ENCODE measurements around the gene SASH1.
"Not testable (repeated sequence)": the region's sequence is repeated elsewhere in the genome, so short reads cannot be mapped to it uniquely, and the experiment has no call there.

The SASH1 gene

GRCh38 chr6:148347441-148348054 is 4.9 kb downstream of the SASH1 start:
- no peaks in the 10 kb centered on the region for H3K9me3 ChIP-seq (ENCODE audit: control insufficient read depth in 1 of 2, low read length in 2 of 2)
- no peaks in the 10 kb centered on the region for H3K27me3 ChIP-seq (ENCODE audit: low read depth, low read length)
- H3K4me1 ChIP-seq (ENCODE audit: control insufficient read depth in 1 of 2, insufficient read depth in 2 of 2, low read length in 2 of 2) = peaks cover 0 to 8% of the 10 kb centered on the region in 2 donors
- no peak overlapping the region for H3K4me3 ChIP-seq (ENCODE audit: low read depth in 1 of 2, low read length in 2 of 2)
- no peak overlapping the region for H3K27ac ChIP-seq (ENCODE audit: low read length)
- no peaks in the 10 kb centered on the region for H3K36me3 ChIP-seq (ENCODE audit: control insufficient read depth in 1 of 2, insufficient read depth in 2 of 2, low read length in 2 of 2)

- Histone ChIP-seq H3K4me1 (ENCODE audit: control insufficient read depth in 1 of 2, insufficient read depth in 2 of 2, low read length in 2 of 2) (peaks cover 0 to 8% of the 10 kb centered on the region in 2 donors), H3K9me3 (ENCODE audit: control insufficient read depth in 1 of 2, low read length in 2 of 2) (no peaks in the 10 kb centered on the region), H3K36me3 (ENCODE audit: control insufficient read depth in 1 of 2, insufficient read depth in 2 of 2, low read length in 2 of 2) (no peaks in the 10 kb centered on the region), H3K4me3 (ENCODE audit: low read depth in 1 of 2, low read length in 2 of 2) (no peak overlapping the region), H3K27me3 (ENCODE audit: low read depth, low read length) (no peaks in the 10 kb centered on the region), H3K27ac (ENCODE audit: low read length) (no peak overlapping the region)
Observed at GRCh38 chr6:148348335-148348734, 5.7 kb downstream of the SASH1 start.

- no peaks in the 10 kb centered on the region for H3K27me3 ChIP-seq (ENCODE audit: low read depth, low read length)
- no peak overlapping the region for H3K27ac ChIP-seq (ENCODE audit: low read length)
- no peaks in the 10 kb centered on the region for H3K36me3 ChIP-seq (ENCODE audit: control insufficient read depth in 1 of 2, insufficient read depth in 2 of 2, low read length in 2 of 2)
- H3K9me3 ChIP-seq (ENCODE audit: control insufficient read depth in 1 of 2, low read length in 2 of 2) = no peaks in the 10 kb centered on the region
- H3K4me3 ChIP-seq (ENCODE audit: low read depth in 1 of 2, low read length in 2 of 2) = no peak overlapping the region
- peaks cover 0 to 8% of the 10 kb centered on the region in 2 donors for H3K4me1 ChIP-seq (ENCODE audit: control insufficient read depth in 1 of 2, insufficient read depth in 2 of 2, low read length in 2 of 2)
Observed at GRCh38 chr6:148348778-148349177, 6.1 kb downstream of the SASH1 start.

GRCh38 chr6:148349466-148349865 is 6.8 kb downstream of the SASH1 start:
- Histone ChIP-seq H3K27ac (ENCODE audit: low read length) (no peak overlapping the region), H3K9me3 (ENCODE audit: control insufficient read depth in 1 of 2, low read length in 2 of 2) (no peaks in the 10 kb centered on the region)

GRCh38 chr6:148351309-148351708 is 8.7 kb downstream of the SASH1 start:
- no peaks in the 10 kb centered on the region for H3K27me3 ChIP-seq (ENCODE audit: low read depth, low read length)
- no peaks in the 10 kb centered on the region for H3K36me3 ChIP-seq (ENCODE audit: control insufficient read depth in 1 of 2, insufficient read depth in 2 of 2, low read length in 2 of 2)
- H3K27ac ChIP-seq (ENCODE audit: low read length) = no peak overlapping the region
- no peak overlapping the region for H3K4me3 ChIP-seq (ENCODE audit: low read depth in 1 of 2, low read length in 2 of 2)
- H3K9me3 ChIP-seq (ENCODE audit: control insufficient read depth in 1 of 2, low read length in 2 of 2) = no peaks in the 10 kb centered on the region
- peaks cover 0 to 8% of the 10 kb centered on the region in 2 donors for H3K4me1 ChIP-seq (ENCODE audit: control insufficient read depth in 1 of 2, insufficient read depth in 2 of 2, low read length in 2 of 2)

More at GRCh38 chr6:148349466-148349865, 6.8 kb downstream of the SASH1 start:
- Histone ChIP-seq H3K4me3 (ENCODE audit: low read depth in 1 of 2, low read length in 2 of 2) (no peak overlapping the region), H3K4me1 (ENCODE audit: control insufficient read depth in 1 of 2, insufficient read depth in 2 of 2, low read length in 2 of 2) (peaks cover 0 to 8% of the 10 kb centered on the region in 2 donors), H3K36me3 (ENCODE audit: control insufficient read depth in 1 of 2, insufficient read depth in 2 of 2, low read length in 2 of 2) (no peaks in the 10 kb centered on the region), H3K27me3 (ENCODE audit: low read depth, low read length) (no peaks in the 10 kb centered on the region)

GRCh38 chr6:148352421-148352820 is 9.8 kb downstream of the SASH1 start:
- H3K27me3 ChIP-seq (ENCODE audit: low read depth, low read length); H3K27ac ChIP-seq (ENCODE audit: low read length); H3K4me3 ChIP-seq (ENCODE audit: low read depth in 1 of 2, low read length in 2 of 2); H3K9me3 ChIP-seq (ENCODE audit: control insufficient read depth in 1 of 2, low read length in 2 of 2); H3K36me3 ChIP-seq (ENCODE audit: control insufficient read depth in 1 of 2, insufficient read depth in 2 of 2, low read length in 2 of 2); H3K4me1 ChIP-seq (ENCODE audit: control insufficient read depth in 1 of 2, insufficient read depth in 2 of 2, low read length in 2 of 2): not testable (repeated sequence)

GRCh38 chr6:148358196-148358785 is 15.7 kb downstream of the SASH1 start:
- no peaks in the 10 kb centered on the region for H3K27me3 ChIP-seq (ENCODE audit: low read depth, low read length)
- H3K4me3 ChIP-seq (ENCODE audit: low read depth in 1 of 2, low read length in 2 of 2) = no peak overlapping the region
- H3K36me3 ChIP-seq (ENCODE audit: control insufficient read depth in 1 of 2, insufficient read depth in 2 of 2, low read length in 2 of 2) = no peaks in the 10 kb centered on the region
- no peaks in the 10 kb centered on the region for H3K9me3 ChIP-seq (ENCODE audit: control insufficient read depth in 1 of 2, low read length in 2 of 2)
- no peaks in the 10 kb centered on the region for H3K4me1 ChIP-seq (ENCODE audit: control insufficient read depth in 1 of 2, insufficient read depth in 2 of 2, low read length in 2 of 2)
- H3K27ac ChIP-seq (ENCODE audit: low read length) = no peak overlapping the region

- no peaks in the 10 kb centered on the region for H3K36me3 ChIP-seq (ENCODE audit: control insufficient read depth in 1 of 2, insufficient read depth in 2 of 2, low read length in 2 of 2)
- H3K4me3 ChIP-seq (ENCODE audit: low read depth in 1 of 2, low read length in 2 of 2) = no peak overlapping the region
- no peaks in the 10 kb centered on the region for H3K27me3 ChIP-seq (ENCODE audit: low read depth, low read length)
- H3K4me1 ChIP-seq (ENCODE audit: control insufficient read depth in 1 of 2, insufficient read depth in 2 of 2, low read length in 2 of 2) = no peaks in the 10 kb centered on the region
- no peak overlapping the region for H3K27ac ChIP-seq (ENCODE audit: low read length)
- H3K9me3 ChIP-seq (ENCODE audit: control insufficient read depth in 1 of 2, low read length in 2 of 2) = no peaks in the 10 kb centered on the region
Observed at GRCh38 chr6:148359228-148359627, 16.6 kb downstream of the SASH1 start.

- Histone ChIP-seq H3K4me3 (ENCODE audit: low read depth in 1 of 2, low read length in 2 of 2) (no peak overlapping the region), H3K4me1 (ENCODE audit: control insufficient read depth in 1 of 2, insufficient read depth in 2 of 2, low read length in 2 of 2) (no peaks in the 10 kb centered on the region), H3K27ac (ENCODE audit: low read length) (peak overlapping the region; percentile 34), H3K9me3 (ENCODE audit: control insufficient read depth in 1 of 2, low read length in 2 of 2) (no peaks in the 10 kb centered on the region), H3K36me3 (ENCODE audit: control insufficient read depth in 1 of 2, insufficient read depth in 2 of 2, low read length in 2 of 2) (no peaks in the 10 kb centered on the region), H3K27me3 (ENCODE audit: low read depth, low read length) (no peaks in the 10 kb centered on the region)
Observed at GRCh38 chr6:148364056-148364824, 21.6 kb downstream of the SASH1 start.

- no peaks in the 10 kb centered on the region for H3K9me3 ChIP-seq (ENCODE audit: control insufficient read depth in 1 of 2, low read length in 2 of 2)
- H3K4me1 ChIP-seq (ENCODE audit: control insufficient read depth in 1 of 2, insufficient read depth in 2 of 2, low read length in 2 of 2) = no peaks in the 10 kb centered on the region
- no peaks in the 10 kb centered on the region for H3K27me3 ChIP-seq (ENCODE audit: low read depth, low read length)
- H3K4me3 ChIP-seq (ENCODE audit: low read depth in 1 of 2, low read length in 2 of 2) = no peak overlapping the region
- H3K27ac ChIP-seq (ENCODE audit: low read length) = no peak overlapping the region
- no peaks in the 10 kb centered on the region for H3K36me3 ChIP-seq (ENCODE audit: control insufficient read depth in 1 of 2, insufficient read depth in 2 of 2, low read length in 2 of 2)
Observed at GRCh38 chr6:148365041-148365440, 22.4 kb downstream of the SASH1 start.

- Histone ChIP-seq H3K36me3 (ENCODE audit: control insufficient read depth in 1 of 2, insufficient read depth in 2 of 2, low read length in 2 of 2) (no peaks in the 10 kb centered on the region), H3K27ac (ENCODE audit: low read length) (peak overlapping the region; percentile 14), H3K4me1 (ENCODE audit: control insufficient read depth in 1 of 2, insufficient read depth in 2 of 2, low read length in 2 of 2) (peaks cover 0 to 9% of the 10 kb centered on the region in 2 donors), H3K9me3 (ENCODE audit: control insufficient read depth in 1 of 2, low read length in 2 of 2) (no peaks in the 10 kb centered on the region), H3K4me3 (ENCODE audit: low read depth in 1 of 2, low read length in 2 of 2) (no peak overlapping the region), H3K27me3 (ENCODE audit: low read depth, low read length) (no peaks in the 10 kb centered on the region)
Observed at GRCh38 chr6:148367411-148368024, 24.9 kb downstream of the SASH1 start.
